CD14-positive monocyte (primary cell): ENCODE results near the gene SLC17A4. TPM values are rescaled to one million over a fixed set of nuclear protein-coding genes. Genes with fewer than 3 reads are reported as not detected.
A peak's percentile ranks its signal among the peaks of the same experiment; 100 is the strongest.

Source experiments
- DNase-seq, 3 donors: peaks; one replicate each; pipeline ENCODE4 v3.0.0-alpha.2; 2011 to 2022
- H2AFZ ChIP-seq: 2 replicates; pipeline ENCODE4 v1.6.0; 2012; ENCODE audit warnings: mild to moderate bottlenecking, low read depth, low read length, inconsistent platforms; ENCODE audit not compliant: insufficient read depth, poor library complexity, severe bottlenecking
- H3K27ac ChIP-seq, 2 donors: 1 replicate in 1 of 2; 2 replicates in 1 of 2; pipeline ENCODE4 v1.5.1; 2012 to 2013; ENCODE audit warnings: low read length in 2 of 2, control low read depth in 1 of 2, inconsistent platforms in 1 of 2, low read depth in 1 of 2, mild to moderate bottlenecking in 1 of 2
- H3K27me3 ChIP-seq, 2 donors: one replicate each; pipeline versions ENCODE4 v1.6.0 to v1.6.1; 2011 to 2013; ENCODE audit warnings: low read length in 2 of 2; ENCODE audit not compliant: control insufficient read depth in 2 of 2, insufficient read depth in 2 of 2
- H3K36me3 ChIP-seq, 2 donors: replicated peaks in 1 of 2; 1 replicate in 1 of 2; 2 replicates in 1 of 2; pipeline versions ENCODE4 v1.5.1 to v1.6.1; 2012 to 2013; ENCODE audit warnings: low read length in 2 of 2, control low read depth in 1 of 2, inconsistent platforms in 1 of 2, mild to moderate bottlenecking in 1 of 2; ENCODE audit not compliant: insufficient read depth in 2 of 2, control insufficient read depth in 1 of 2
- H3K4me1 ChIP-seq, 2 donors: 1 replicate in 1 of 2; 2 replicates in 1 of 2; pipeline versions ENCODE4 v1.5.1 to v1.6.1; 2012 to 2013; ENCODE audit warnings: low read length in 2 of 2, control low read depth in 1 of 2, inconsistent platforms in 1 of 2, mild to moderate bottlenecking in 1 of 2, moderate library complexity in 1 of 2; ENCODE audit not compliant: insufficient read depth in 2 of 2, control insufficient read depth in 1 of 2
- H3K4me2 ChIP-seq: replicated peaks from 2 replicates; pipeline ENCODE3; 2012; ENCODE audit warnings: low read length, moderate library complexity, mild to moderate bottlenecking; ENCODE audit not compliant: poor library complexity, severe bottlenecking; ENCODE audit errors: extremely low read depth
- H3K4me3 ChIP-seq, 3 experiments: fragments of 200-600 bp in 1 of 3; sonication (generic) in 1 of 3; replicated peaks in 1 of 3; 1 replicate in 2 of 3; 2 replicates in 1 of 3; pipeline ENCODE4 v1.5.1; 2011 to 2013; ENCODE audit warnings: low read length in 3 of 3, mild to moderate bottlenecking in 3 of 3, control low read depth in 2 of 3, low read depth in 2 of 3, inconsistent platforms in 1 of 3, moderate library complexity in 1 of 3
- H3K79me2 ChIP-seq: 2 replicates; pipeline ENCODE4 v1.6.0; 2012; ENCODE audit warnings: mild to moderate bottlenecking, control low read depth, inconsistent platforms, low read length, moderate library complexity; ENCODE audit not compliant: insufficient read depth
- H3K9ac ChIP-seq: 2 replicates; pipeline ENCODE4 v1.6.0; 2017; ENCODE audit warnings: low read length, mild to moderate bottlenecking; ENCODE audit not compliant: insufficient read depth, poor library complexity, severe bottlenecking
- H3K9me3 ChIP-seq, 2 donors: replicated peaks in 1 of 2; 1 replicate in 1 of 2; 2 replicates in 1 of 2; pipeline versions ENCODE4 v1.5.1 to v1.6.1; 2012 to 2013; ENCODE audit warnings: low read length in 2 of 2, control low read depth in 1 of 2; ENCODE audit not compliant: control insufficient read depth in 1 of 2, insufficient read depth in 1 of 2
- H4K20me1 ChIP-seq: 2 replicates; pipeline ENCODE4 v1.6.0; 2012; ENCODE audit warnings: mild to moderate bottlenecking, low read length, control low read depth, moderate library complexity; ENCODE audit not compliant: insufficient read depth
- H3K27ac Mint-ChIP-seq, 7 donors: one replicate each; pipeline ENCODE4 v1.8.0; 2020; ENCODE audit warnings: mild to moderate bottlenecking in 7 of 7, mixed read lengths in 7 of 7, moderate library complexity in 6 of 7, inconsistent platforms in 2 of 7
- H3K27me3 Mint-ChIP-seq, 3 donors: one replicate each; pipeline ENCODE4 v1.8.0; 2021 to 2022; ENCODE audit warnings: low read depth in 3 of 3, mild to moderate bottlenecking in 3 of 3, mixed read lengths in 3 of 3, moderate library complexity in 3 of 3, inconsistent platforms in 1 of 3
- H3K36me3 Mint-ChIP-seq, 2 donors: one replicate each; pipeline ENCODE4 v1.8.0; 2020; ENCODE audit warnings: mixed read lengths in 2 of 2, inconsistent platforms in 1 of 2, mild to moderate bottlenecking in 1 of 2
- H3K4me1 Mint-ChIP-seq: one replicate; pipeline ENCODE4 v1.8.0; 2020; ENCODE audit warnings: mild to moderate bottlenecking, mixed read lengths
- H3K4me3 Mint-ChIP-seq, 2 donors: one replicate each; pipeline ENCODE4 v1.8.0; 2020; ENCODE audit warnings: mild to moderate bottlenecking in 2 of 2, mixed read lengths in 2 of 2, moderate library complexity in 1 of 2
- H3K9me3 Mint-ChIP-seq, 7 donors: one replicate each; pipeline ENCODE4 v1.8.0; 2020 to 2022; ENCODE audit warnings: mixed read lengths in 7 of 7, mild to moderate bottlenecking in 6 of 7, moderate library complexity in 6 of 7, inconsistent platforms in 2 of 7
- WGBS: methylation state at CpG from one replicate; pipeline ENCODE4 v1.1.5; 2013; ENCODE audit warnings: missing lambda C conversion rate; ENCODE audit not compliant: insufficient coverage; 5-methylcytosine and 5-hydroxymethylcytosine counted together
- intact Hi-C, 2 donors: fragments of 100-400 bp; cut with micrococcal nuclease; formaldehyde crosslinking; loops; one replicate each; pipeline versions ENCODE4 v1.15.0 to v1.15.1; 2023
- polyA plus RNA-seq, 3 donors: library from polyadenylated mRNA; depleted of rRNA in 1 of 3; unstranded in 2 of 3; stranded (reverse) in 1 of 3; fragments of 300-500 nt in 2 of 3; fragments of >200 nt in 1 of 3; fragmentation: Illumina TruSeq in 2 of 3; gene quantifications; 1 replicate in 2 of 3; 2 replicates in 1 of 3; pipeline ENCODE4 v1.2.3, GENCODE V29; 2012 to 2021
- TF ChIP-seq, protein P1 (sequence below): fragments of 200-600 bp; IDR thresholded peaks from one replicate; pipeline ENCODE4 v1.8.0; 2022; ENCODE audit warnings: antibody characterized with exemption, mild to moderate bottlenecking

Gene SLC17A4
- polyA plus RNA-seq, 3 donors = not detected

DNA sequence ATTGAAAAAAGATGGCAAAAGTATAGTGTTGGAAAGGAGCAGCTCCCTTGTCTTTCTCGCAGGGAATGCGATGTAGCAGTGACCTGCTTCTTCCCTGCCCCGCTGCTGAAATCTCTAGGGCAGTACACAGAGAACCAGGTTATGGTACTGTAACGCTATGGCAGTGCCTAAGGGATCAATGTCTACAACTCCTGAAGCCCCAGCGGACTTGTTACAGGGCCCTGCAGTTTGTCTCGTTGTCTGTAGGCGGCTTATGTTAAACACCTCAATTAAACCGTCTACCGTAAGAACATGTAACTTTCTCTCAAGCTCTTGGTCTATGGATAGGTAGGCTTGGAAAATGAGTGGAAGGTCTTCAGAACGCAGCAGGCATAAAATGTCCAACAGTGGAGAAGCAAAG is 44.8 kb upstream of the SLC17A4 start:
- no peaks in the 10 kb centered on the region for H3K79me2 ChIP-seq
- no peak overlapping the region for H3K27ac ChIP-seq
- peaks cover 5% of the 10 kb centered on the region in 2 donors for H3K4me1 ChIP-seq
- H3K4me2 ChIP-seq = no peak overlapping the region
- Mint-ChIP-seq H3K9me3 (peaks cover 0 to 8% (median 6%) of the 10 kb centered on the region in 7 donors), H3K4me1 (peaks cover 13% of the 10 kb centered on the region), H3K36me3 (no peaks in the 10 kb centered on the region), H3K27ac (no peak overlapping the region), H3K4me3 (no peak overlapping the region), H3K27me3 (peaks cover 1 to 5% (median 4%) of the 10 kb centered on the region in 3 donors)
- WGBS = 95% methylated on average over 7 of the region's 10 CpGs
- no peaks in the 10 kb centered on the region for H3K27me3 ChIP-seq
- no peak for DNase-seq
- H3K4me3 ChIP-seq = no peak overlapping the region
- intact Hi-C loops = no loop called here
- no peak overlapping the region for H2AFZ ChIP-seq
- H4K20me1 ChIP-seq = no peaks in the 10 kb centered on the region
- H3K9me3 ChIP-seq = peaks cover 0 to 3% of the 10 kb centered on the region in 2 donors
- no peak overlapping the region for H3K9ac ChIP-seq
- no peaks in the 10 kb centered on the region for H3K36me3 ChIP-seq
- TF ChIP-seq, protein P1, sequence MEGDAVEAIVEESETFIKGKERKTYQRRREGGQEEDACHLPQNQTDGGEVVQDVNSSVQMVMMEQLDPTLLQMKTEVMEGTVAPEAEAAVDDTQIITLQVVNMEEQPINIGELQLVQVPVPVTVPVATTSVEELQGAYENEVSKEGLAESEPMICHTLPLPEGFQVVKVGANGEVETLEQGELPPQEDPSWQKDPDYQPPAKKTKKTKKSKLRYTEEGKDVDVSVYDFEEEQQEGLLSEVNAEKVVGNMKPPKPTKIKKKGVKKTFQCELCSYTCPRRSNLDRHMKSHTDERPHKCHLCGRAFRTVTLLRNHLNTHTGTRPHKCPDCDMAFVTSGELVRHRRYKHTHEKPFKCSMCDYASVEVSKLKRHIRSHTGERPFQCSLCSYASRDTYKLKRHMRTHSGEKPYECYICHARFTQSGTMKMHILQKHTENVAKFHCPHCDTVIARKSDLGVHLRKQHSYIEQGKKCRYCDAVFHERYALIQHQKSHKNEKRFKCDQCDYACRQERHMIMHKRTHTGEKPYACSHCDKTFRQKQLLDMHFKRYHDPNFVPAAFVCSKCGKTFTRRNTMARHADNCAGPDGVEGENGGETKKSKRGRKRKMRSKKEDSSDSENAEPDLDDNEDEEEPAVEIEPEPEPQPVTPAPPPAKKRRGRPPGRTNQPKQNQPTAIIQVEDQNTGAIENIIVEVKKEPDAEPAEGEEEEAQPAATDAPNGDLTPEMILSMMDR = no peak

DNA sequence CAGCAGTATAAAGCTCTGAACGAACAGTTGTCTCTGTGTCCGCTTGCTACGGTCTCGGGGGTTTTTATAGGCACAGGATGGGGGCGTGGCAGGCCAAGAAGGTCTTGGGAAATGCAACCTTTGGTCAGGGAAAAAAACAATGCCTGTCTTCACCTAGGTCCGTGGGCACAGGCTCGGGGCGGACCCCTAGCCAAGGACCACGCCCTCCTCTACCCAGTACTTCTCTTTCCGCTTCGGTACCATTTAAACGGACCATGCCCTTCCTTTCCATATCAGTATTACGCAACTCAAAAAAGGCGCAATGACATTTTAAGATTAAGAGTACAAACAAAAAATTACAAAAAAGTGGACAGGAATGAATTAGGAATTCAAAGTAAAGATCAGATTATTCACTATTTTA is 44.3 kb upstream of the SLC17A4 start:
- peak overlapping the region in 1 of 2 donors; percentile 16 for H3K4me3 Mint-ChIP-seq
- H3K9me3 ChIP-seq = peaks cover 0 to 3% of the 10 kb centered on the region in 2 donors
- no peak for DNase-seq
- peaks cover 10% of the 10 kb centered on the region in 2 donors for H3K4me1 ChIP-seq
- peaks cover 1 to 5% (median 4%) of the 10 kb centered on the region in 3 donors for H3K27me3 Mint-ChIP-seq
- H3K27me3 ChIP-seq = no peaks in the 10 kb centered on the region
- peaks cover 18% of the 10 kb centered on the region for H3K4me1 Mint-ChIP-seq
- no peaks in the 10 kb centered on the region for H3K79me2 ChIP-seq
- H3K27ac Mint-ChIP-seq = peak overlapping the region in 2 of 7 donors; percentile 9 to 77
- no peaks in the 10 kb centered on the region for H4K20me1 ChIP-seq
- no peak overlapping the region for H2AFZ ChIP-seq
- H3K27ac ChIP-seq = no peak overlapping the region
- no peak overlapping the region for H3K4me2 ChIP-seq
- H3K9ac ChIP-seq = no peak overlapping the region
- no peaks in the 10 kb centered on the region for H3K36me3 Mint-ChIP-seq
- intact Hi-C loops = no loop called here
- no peak overlapping the region for H3K4me3 ChIP-seq
- TF ChIP-seq, protein P1 = no peak
- H3K9me3 Mint-ChIP-seq = peaks cover 0 to 8% (median 6%) of the 10 kb centered on the region in 7 donors
- 76% methylated on average over 10 of the region's 14 CpGs for WGBS
- H3K36me3 ChIP-seq = no peaks in the 10 kb centered on the region
